Globus pallidus (tissue), 1 donor: Measurements from ENCODE around the gene CHST8.

Source experiments
- DNase-seq: peaks from one replicate; pipeline ENCODE4 v3.0.0-alpha.2; 2015; ENCODE audit warnings: low spot score

The CHST8 gene

GRCh38 chr19:33673996-33674625 lies 52.4 kb downstream of the CHST8 start:
- DNase-seq: no peak

- DNase-seq: no peak
These were observed 53.0 kb downstream of the CHST8 start for GRCh38 chr19:33674626-33675367.

DNA sequence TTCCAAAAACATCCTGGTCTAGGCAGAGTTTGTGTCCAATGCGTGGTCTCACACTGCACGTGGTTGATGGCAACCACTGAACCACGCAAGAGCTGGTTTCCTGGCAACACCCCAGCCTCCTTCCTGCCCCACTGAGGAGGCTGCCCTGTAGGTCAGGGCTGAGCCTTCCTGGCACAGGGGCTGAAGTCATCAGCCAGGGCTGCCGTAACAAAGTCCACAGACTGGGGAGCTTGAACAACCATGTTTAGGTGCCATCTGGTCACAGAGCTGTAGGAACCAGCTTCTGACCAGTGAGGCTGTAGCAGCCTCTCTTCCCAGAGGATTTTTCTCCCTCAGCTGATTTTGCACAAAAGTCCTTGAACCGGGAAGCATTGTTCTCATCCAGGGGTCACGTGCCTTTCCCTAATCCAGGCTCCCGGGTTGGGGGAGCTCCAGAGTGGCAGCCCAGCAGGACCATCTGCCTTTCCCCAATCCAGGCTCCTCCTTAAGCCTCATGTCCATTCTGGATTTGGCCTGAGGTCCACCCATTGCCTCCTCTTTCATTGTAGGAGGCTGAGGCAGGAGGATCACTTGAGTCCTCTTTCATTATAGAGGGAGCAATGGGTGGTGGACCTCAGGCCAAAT lies 53.9 kb downstream of the CHST8 start:
- no peak for DNase-seq

GRCh38 chr19:33676999-33677665 lies 55.4 kb downstream of the CHST8 start:
- no peak for DNase-seq

DNA sequence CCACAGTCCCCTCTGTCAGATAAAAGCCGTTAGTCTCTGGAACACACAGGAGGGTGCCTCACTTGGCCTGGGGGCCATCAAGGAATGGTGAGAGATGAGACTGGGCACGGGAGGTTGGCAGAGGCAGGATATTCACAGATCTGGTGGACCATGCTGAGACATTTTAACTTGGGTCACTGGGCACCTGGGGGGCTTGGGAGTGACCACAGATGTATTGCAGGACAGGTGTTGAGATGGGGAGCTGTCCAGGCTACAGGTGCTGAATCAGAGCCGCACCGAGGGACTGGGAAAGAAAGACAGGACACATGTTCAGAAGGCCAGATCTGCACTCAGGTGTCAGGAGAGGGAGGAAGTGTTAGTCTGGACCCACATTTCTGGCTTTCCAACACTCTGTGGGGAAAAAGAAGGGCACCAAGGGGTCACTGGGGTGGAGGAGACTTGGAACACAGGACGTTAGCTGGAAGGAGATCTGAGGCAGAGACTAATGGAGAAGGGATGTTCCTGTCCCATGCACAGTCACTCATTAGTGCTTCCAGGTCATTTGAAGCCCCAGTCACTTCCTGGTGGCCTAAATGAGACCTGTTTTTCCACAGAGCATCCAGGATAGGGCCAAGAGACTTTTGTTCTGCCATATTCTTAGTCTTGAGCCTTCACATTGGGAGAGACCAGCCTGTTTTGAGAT lies 56.1 kb downstream of the CHST8 start:
- no peak for DNase-seq

GRCh38 chr19:33678796-33679585 lies 57.2 kb downstream of the CHST8 start:
- peak; percentile 75 for DNase-seq

GRCh38 chr19:33679696-33680095 lies 57.9 kb downstream of the CHST8 start:
- no peak for DNase-seq

GRCh38 chr19:33681081-33681680 lies 59.4 kb downstream of the CHST8 start:
- DNase-seq: no peak

GRCh38 chr19:33683881-33684537 lies 62.3 kb downstream of the CHST8 start:
- no peak for DNase-seq

DNA sequence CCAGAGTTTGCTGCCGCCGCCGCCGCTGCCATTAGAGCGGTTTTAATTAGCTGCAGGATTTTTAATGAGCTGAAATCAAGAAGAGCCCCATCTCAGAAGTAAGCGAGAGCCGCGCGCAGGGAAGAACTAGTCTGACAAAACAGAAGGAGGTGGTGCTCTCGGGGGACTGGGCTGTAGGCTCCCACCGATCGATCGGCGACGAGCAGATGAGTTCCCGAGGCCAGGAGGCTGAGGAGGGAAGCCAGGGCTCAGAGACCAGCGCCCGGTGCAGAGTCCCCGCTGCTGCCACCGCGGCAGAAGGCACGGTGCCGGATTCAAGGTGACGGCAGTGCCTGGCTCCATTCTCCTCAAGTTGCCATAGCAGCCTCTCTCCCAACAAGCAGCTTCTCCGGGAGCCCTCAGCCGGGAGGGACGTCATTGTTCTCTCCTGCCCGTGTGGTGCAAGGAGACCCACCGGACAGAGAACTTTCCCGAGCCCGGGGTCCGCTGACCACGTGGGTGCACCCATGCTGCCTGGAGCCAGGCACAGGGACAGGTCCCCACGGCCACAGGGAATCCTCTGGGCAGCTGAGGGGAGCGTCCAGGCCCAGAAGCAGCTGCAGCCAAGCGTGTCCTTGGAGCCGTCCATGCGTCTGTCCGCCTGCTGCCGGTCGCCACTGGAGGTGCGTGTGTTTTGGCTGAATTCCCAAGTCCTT lies 62.9 kb downstream of the CHST8 start:
- no peak for DNase-seq

DNA sequence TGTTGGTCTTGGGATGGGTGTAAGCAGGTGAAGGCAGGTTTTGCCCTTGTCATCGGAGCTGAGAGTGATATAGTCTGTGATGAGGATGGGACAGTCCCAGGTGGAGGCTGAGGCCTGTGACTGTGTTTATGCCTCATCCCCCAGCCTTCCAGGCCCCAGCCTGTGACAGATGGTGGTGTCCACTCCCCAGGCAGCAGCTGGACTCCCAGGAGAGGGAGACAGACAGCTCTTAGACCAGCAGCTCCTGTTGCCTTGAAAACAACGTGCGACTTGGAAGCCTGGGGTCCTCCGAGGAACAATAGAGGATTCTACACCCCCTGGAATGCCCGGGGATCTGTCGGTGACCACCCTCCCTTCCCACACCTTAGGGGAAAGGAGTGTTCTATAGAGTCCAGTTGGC lies 63.8 kb downstream of the CHST8 start:
- no peak for DNase-seq

DNA sequence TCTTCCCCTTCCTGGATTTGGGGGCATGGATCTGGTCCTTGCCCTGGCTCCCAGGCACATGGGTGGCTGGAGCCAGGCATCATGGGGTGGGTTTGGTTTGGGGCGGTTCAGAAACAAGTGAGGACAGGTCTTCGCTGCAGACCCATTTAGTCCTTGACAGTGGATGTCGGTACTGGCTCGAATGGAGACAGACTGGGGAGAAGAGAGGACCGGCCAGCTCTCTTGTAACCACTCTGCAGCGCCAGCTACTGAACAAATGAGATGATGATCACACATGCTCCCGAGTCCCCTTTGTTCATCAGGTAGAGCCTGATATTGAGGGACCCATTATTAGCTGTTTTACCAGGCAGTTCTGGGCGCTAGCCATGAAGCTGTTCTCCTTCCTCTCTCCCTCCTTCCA lies 64.5 kb downstream of the CHST8 start:
- DNase-seq: no peak

- no peak for DNase-seq
These were observed 65.1 kb downstream of the CHST8 start for GRCh38 chr19:33686687-33687480.

- no peak for DNase-seq
These were observed 65.9 kb downstream of the CHST8 start for GRCh38 chr19:33687481-33688170.

GRCh38 chr19:33688171-33688992 lies 66.6 kb downstream of the CHST8 start:
- no peak for DNase-seq

- no peak for DNase-seq
These were observed 67.5 kb downstream of the CHST8 start for GRCh38 chr19:33689138-33689746.

GRCh38 chr19:33689868-33690267 lies 68.1 kb downstream of the CHST8 start:
- DNase-seq: no peak
